ENCODE data around the gene C1QL1.

Gene C1QL1

GRCh38 chr17:44989552-44990138 lies 21.5 kb upstream of the C1QL1 start:
- no peak for DNase-seq (ENCODE audit: low read depth in 1 of 2, low spot score in 1 of 2)

- DNase-seq (ENCODE audit: low read depth in 1 of 2, low spot score in 1 of 2): no peak
Observed at GRCh38 chr17:44988044-44988942, 20.2 kb upstream of the C1QL1 start.

- no peak for DNase-seq (ENCODE audit: low read depth in 1 of 2, low spot score in 1 of 2)
Observed at GRCh38 chr17:44983563-44983962, 15.5 kb upstream of the C1QL1 start.

- DNase-seq (ENCODE audit: low read depth in 1 of 2, low spot score in 1 of 2): no peak
Observed at GRCh38 chr17:44982113-44982702, 14.1 kb upstream of the C1QL1 start.

GRCh38 chr17:44981221-44981968 lies 13.3 kb upstream of the C1QL1 start:
- DNase-seq (ENCODE audit: low read depth in 1 of 2, low spot score in 1 of 2): no peak

GRCh38 chr17:44979426-44979995 lies 11.4 kb upstream of the C1QL1 start:
- no peak for DNase-seq (ENCODE audit: low read depth in 1 of 2, low spot score in 1 of 2)

GRCh38 chr17:44978807-44979206 lies 10.7 kb upstream of the C1QL1 start:
- no peak for DNase-seq (ENCODE audit: low read depth in 1 of 2, low spot score in 1 of 2)

- DNase-seq (ENCODE audit: low read depth in 1 of 2, low spot score in 1 of 2): no peak
Observed at GRCh38 chr17:44977814-44978550, 9.9 kb upstream of the C1QL1 start.

GRCh38 chr17:44977065-44977464 lies 9.0 kb upstream of the C1QL1 start:
- no peak for DNase-seq (ENCODE audit: low read depth in 1 of 2, low spot score in 1 of 2)

GRCh38 chr17:44976206-44976605 lies 8.1 kb upstream of the C1QL1 start:
- no peak for DNase-seq (ENCODE audit: low read depth in 1 of 2, low spot score in 1 of 2)

- DNase-seq (ENCODE audit: low read depth in 1 of 2, low spot score in 1 of 2): no peak
Observed at GRCh38 chr17:44972953-44973352, 4.8 kb upstream of the C1QL1 start.

- peak in 1 of 2 donors; percentile 40 for DNase-seq (ENCODE audit: low read depth in 1 of 2, low spot score in 1 of 2)
Observed at GRCh38 chr17:44971776-44972483, 3.8 kb upstream of the C1QL1 start.

- no peak for DNase-seq (ENCODE audit: low read depth in 1 of 2, low spot score in 1 of 2)
Observed at GRCh38 chr17:44970136-44970741, 2.1 kb upstream of the C1QL1 start.

- DNase-seq (ENCODE audit: low read depth in 1 of 2, low spot score in 1 of 2): no peak
Observed at GRCh38 chr17:44969144-44969780, 1.2 kb upstream of the C1QL1 start.

GRCh38 chr17:44967907-44968224 lies 237 bp downstream of the C1QL1 start:
- no peak for DNase-seq (ENCODE audit: low read depth in 1 of 2, low spot score in 1 of 2)

- no peak for DNase-seq (ENCODE audit: low read depth in 1 of 2, low spot score in 1 of 2)
Observed at GRCh38 chr17:44967026-44967906, 837 bp downstream of the C1QL1 start.

- no peak for DNase-seq (ENCODE audit: low read depth in 1 of 2, low spot score in 1 of 2)
Observed at GRCh38 chr17:44966348-44967025, 1.6 kb downstream of the C1QL1 start.

All from stimulated activated CD4-positive, alpha-beta T cell treated with anti-CD3 and anti-CD28 coated beads, Interleukin-15, amount 100 ng/mL, for 1 hour (primary cell).